NCI-H774 (cell line): Measurements from ENCODE around the gene EBLN1.
"Not testable (repeated sequence)": the region's sequence is repeated elsewhere in the genome, so short reads cannot be mapped to it uniquely, and the experiment has no call there.

ENCODE experiments used
- DNase-seq: peaks from one replicate; lab custom pipeline; 2025; lab: John Stamatoyannopoulos, UW

EBLN1 gene

GRCh38 chr10:22228167-22228938 is 10.5 kb upstream of the EBLN1 start:
- no peak for DNase-seq

- no peak for DNase-seq
Observed at GRCh38 chr10:22226599-22226998, 8.8 kb upstream of the EBLN1 start.

GRCh38 chr10:22222236-22223190 is 4.7 kb upstream of the EBLN1 start:
- DNase-seq: no peak

GRCh38 chr10:22219308-22219707 is 1.5 kb upstream of the EBLN1 start:
- no peak for DNase-seq

GRCh38 chr10:22218448-22218847 is 633 bp upstream of the EBLN1 start:
- no peak for DNase-seq

GRCh38 chr10:22217084-22217483 is 731 bp downstream of the EBLN1 start:
- not testable (repeated sequence) for DNase-seq

- no peak for DNase-seq
Observed at GRCh38 chr10:22210267-22210666, 7.5 kb downstream of the EBLN1 start.

GRCh38 chr10:22193945-22194344 is 23.9 kb downstream of the EBLN1 start:
- DNase-seq: peak; percentile 30

- no peak for DNase-seq
Observed at GRCh38 chr10:22185586-22185985, 32.2 kb downstream of the EBLN1 start.

- no peak for DNase-seq
Observed at GRCh38 chr10:22183771-22184461, 33.9 kb downstream of the EBLN1 start.

- no peak for DNase-seq
Observed at GRCh38 chr10:22180724-22181123, 37.1 kb downstream of the EBLN1 start.

- DNase-seq: no peak
Observed at GRCh38 chr10:22174442-22174841, 43.4 kb downstream of the EBLN1 start.

GRCh38 chr10:22171131-22171530 is 46.7 kb downstream of the EBLN1 start:
- DNase-seq: no peak

GRCh38 chr10:22170582-22170981 is 47.2 kb downstream of the EBLN1 start:
- DNase-seq: no peak

GRCh38 chr10:22159979-22160378 is 57.8 kb downstream of the EBLN1 start:
- no peak for DNase-seq

- no peak for DNase-seq
Observed at GRCh38 chr10:22159180-22159579, 58.6 kb downstream of the EBLN1 start.
